ENCODE measurements around the gene ATP5PB.

ATP5PB gene, protein sequence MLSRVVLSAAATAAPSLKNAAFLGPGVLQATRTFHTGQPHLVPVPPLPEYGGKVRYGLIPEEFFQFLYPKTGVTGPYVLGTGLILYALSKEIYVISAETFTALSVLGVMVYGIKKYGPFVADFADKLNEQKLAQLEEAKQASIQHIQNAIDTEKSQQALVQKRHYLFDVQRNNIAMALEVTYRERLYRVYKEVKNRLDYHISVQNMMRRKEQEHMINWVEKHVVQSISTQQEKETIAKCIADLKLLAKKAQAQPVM

DNA sequence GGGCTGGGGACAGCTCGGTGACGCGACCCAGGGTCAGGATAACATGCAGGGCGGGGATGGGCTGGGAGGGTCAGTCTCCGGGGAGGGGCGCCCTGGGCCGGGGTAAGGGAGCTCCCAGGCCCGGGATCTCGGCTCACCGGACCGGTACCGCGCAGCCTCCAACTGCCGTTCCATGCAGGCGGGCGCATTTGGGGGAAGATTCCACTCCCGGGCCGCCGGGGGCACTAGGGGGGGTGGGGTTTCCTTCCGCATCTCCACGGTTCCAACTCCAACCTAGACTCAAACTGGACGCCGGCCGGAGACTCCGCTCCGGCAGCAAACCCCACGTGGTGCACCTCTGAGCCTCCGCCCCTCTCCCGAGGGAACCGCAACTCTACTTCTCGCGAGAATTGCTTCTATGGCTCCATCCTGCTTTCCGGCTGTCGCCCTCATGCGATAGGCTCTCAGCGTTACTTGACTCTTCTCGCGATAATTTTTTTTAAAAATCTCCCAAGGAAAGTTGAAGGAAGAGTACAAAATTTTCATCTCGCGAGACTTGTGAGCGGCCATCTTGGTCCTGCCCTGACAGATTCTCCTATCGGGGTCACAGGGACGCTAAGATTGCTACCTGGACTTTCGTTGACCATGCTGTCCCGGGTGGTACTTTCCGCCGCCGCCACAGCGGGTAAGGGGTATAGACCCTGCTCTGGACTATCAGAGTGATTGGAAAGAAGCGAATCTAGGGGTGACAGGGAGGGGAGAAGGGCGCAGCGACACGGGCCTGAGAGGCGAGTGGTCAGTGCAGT, at the start of gene ATP5PB, which contains the start of gene WDR77:
Gene ATP5PB (plus strand): TSS at position 547 of the 785 bp plus-strand sequence. CDS start 78 bp downstream, at position 625.
Gene WDR77 (minus strand): TSS at position 339 of the 785 bp plus-strand sequence. CDS start 87 bp downstream, at position 252.
- peak; percentile 95 for DNase-seq (ENCODE audit: low spot score)

DNA sequence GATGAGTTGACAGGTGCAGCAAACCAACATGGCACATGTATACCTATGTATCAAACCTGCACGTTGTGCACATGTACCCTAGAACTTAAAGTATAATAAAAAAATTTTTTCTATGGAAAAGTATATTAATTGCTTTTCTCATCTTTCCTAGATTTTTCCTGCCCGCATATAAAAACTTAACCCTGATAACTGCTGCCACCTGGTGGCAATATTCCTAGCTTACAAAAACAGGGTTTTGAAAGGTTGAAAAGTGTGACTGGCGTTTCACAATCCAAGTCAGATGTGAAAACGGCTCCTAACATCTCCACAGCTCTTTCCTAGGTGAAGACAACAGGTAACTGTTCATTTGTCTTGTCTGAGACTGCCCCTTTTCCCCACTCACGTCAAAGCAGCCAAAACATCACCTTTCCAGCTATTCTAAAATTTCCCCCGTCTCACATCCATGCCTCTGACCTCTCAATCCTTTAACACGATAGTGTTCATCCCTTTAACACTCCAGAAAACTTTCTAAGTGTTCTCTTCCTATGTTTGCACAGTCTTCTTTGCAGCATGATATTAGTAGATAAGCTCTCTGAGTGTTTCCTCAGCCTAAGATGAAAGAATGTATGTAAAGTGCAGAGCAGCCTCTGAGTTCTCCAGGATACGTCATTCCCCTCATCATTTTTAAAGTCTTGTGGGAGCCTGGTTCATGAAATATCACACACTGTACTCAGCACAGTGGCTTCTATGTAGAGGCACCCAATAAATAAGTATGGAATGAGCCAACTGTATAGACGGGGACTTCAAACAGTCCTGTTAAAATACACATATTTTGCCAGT, 49.3 kb upstream of the ATP5PB start:
- peak; percentile 16 for DNase-seq (ENCODE audit: low spot score)

DNA sequence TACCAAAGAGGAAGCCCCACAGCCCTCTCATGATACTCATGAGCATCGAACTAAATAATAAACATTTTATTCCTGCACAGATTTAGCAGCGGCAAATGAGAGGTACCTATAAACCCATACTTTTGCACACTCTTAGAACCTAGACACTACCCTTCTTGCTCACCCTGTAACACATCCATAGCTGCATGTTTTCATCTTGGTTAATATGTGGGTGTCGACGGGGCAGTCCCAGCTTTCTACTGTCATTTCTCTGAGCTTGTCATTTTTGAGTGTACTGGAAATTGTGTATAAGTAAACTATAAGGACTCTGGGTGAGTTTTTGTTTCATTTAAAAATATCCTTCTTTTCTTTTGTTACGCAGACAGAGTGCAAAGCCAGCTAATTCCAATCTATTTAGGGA, 47.2 kb upstream of the ATP5PB start:
- no peak for DNase-seq (ENCODE audit: low spot score)

DNA sequence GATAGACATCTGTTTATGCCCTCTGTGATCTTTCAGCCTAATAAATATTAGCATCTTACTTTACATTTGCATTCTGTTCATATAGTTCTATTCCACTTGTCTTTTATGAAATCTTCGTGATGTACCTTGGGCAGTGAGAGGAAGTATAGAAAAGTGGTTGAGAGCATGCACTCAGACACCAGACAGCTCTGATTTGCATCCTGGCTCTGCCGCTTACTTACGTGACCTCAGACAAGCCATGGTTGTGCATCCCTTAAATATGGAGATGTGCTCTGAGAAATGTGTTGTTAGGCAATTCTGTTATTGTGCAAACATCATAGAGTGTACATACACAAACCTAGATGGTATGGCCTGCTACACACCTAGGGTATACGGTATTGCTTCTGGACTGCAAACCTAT, 44.7 kb upstream of the ATP5PB start:
- DNase-seq (ENCODE audit: low spot score) = no peak

DNA sequence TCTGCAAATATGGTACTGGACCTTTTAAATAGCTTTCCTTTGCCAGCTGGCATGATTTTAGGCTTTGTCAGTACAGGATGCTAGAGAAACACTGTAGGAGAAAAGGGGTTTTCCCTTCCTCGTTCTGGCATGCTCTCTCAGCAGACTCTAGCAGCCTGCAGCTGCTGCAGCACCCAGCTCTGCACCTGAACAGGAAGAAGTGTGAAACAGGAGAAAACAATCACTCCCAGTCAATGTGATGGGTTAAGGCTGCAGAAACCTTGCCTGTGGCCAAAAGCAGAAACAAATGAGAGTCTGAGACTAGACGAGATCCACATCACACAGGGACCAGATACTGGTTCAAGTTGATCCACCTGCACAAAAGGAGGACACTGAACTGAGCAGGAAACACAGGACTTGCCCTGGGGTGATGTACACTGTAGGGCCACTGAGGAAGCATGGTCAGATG, 42.9 kb upstream of the ATP5PB start:
- DNase-seq (ENCODE audit: low spot score) = no peak

DNA sequence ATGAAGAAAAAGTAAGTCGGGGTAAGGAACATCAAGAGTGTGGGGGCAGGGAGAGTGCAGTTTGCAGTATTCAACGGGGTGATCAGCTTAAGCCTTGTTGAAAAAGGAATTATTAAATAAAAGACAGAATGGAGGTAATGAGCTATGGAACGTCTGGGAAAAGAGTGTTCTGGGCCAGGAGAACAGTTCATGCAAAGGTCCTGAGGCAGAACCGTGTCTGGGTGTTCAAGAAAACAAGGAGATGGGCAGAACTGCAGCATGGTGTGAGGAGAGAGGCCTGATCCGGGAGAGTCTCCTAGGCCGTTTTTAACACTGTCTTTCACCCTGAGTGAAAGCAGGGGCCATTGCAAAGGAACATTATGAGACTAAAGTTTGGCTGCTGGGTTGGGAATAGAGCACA, 42.0 kb upstream of the ATP5PB start:
- DNase-seq (ENCODE audit: low spot score) = no peak

DNA sequence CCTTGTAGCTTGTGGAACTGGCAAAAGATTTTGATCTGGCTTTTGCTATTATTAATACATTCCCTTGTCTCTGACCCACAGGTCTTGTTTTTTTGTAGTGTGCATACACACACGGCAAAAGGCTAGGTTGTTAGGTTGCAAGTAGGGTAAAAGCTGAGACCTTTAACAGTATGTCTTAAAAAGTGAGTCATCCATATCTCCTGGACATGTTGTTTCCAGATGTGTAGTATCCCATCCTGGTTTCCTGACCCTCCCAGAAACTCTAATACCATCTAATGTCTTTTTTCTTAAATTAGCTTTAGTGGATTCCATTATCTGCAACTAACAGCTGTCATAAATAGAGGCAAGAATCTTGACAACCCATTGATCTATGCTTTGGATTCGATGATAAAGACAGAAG, 36.4 kb upstream of the ATP5PB start:
- no peak for DNase-seq (ENCODE audit: low spot score)

DNA sequence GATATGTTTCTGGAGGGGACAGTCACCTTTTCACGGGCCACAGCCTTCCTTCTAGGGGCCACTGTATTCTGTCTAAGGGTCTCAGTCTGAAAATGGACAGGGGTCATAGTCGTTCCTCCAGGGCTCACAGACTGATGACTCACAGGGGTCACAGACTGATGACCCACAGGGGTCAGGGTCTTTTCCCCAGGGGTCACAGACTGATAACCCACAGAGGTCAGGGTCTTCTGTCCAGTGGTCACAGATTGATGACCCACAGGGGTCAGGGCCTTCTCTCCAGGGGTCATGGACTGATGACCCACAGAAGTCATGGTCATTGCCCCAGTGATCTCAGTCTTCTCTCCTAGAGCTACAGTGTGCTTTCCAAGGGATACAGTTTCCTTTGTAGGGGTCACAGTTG, 34.5 kb upstream of the ATP5PB start:
- no peak for DNase-seq (ENCODE audit: low spot score)

DNA sequence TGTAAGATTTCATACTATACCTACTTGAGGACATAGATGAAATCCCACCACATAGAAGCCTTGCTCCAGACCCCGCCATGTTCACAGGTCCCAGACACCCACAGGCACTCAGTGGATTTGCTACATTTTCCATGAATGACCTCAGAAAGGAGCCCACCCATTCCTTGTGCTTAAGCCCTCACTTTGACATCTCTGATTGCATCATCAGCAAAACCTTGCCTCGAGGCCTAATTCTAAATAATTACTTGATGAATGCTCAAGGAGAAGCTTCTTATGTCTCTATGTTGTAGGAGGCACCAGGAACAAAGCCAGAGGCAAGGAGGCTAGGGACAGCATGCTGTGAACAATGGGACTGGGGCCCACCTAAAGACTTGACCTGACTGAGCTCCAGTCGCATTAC, 33.8 kb upstream of the ATP5PB start:
- DNase-seq (ENCODE audit: low spot score) = no peak

DNA sequence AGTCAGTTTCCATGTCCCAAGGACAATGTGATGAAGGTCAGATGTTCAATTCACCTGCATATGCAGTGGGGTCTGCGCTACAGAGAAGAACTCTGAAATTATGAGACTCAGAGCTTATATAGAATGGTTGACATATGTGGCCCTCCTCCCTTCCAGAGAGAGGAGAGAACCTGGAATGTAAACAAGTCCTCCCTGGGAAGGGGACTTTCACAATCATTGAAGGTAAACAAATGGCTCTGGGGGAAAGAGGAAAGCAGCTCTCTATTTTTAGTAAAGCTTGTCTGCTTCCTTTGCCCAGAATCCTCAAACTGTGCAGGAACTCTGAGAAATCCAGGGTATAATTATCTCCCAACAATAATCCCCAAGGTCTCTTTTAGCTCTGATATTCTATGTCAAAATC, 31.5 kb upstream of the ATP5PB start:
- DNase-seq (ENCODE audit: low spot score) = no peak

DNA sequence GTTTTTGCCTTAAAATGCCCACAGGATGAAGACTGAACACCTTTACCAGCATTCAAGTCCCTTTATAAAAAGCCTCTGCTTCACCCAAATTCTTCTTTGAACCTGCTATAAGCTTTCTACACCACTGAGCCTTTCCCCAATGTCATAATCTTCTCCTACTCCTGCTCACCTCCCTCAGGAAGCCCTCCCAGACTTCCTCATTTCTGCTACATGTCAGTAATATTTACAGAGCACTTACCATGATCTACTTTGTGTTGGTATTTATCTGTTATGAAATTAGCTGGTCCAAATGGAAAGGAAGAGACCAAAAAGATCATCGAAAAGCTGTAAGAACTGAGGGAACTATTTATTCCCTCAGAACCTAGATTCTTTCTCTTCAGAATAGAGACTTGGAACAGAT, 30.2 kb upstream of the ATP5PB start:
- no peak for DNase-seq (ENCODE audit: low spot score)

DNA sequence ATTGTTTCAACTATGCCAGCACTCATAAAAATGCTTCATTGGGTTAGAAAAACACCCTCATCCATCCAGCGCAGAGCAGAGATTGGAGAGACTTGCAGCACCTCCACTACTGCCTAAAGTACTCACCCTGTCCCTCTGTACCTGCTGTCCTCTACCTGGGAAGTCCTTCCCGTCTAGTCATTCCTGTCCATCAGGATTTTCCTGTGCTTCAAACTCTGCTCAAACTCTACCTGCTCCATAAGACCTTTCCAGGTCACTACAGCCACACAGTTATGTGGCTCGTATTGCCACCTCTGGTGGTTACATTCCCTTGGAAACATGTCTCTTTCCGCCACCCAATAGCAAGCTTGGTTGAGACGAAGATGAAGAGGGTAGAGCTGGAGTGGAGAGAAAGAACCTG, 28.9 kb upstream of the ATP5PB start:
- no peak for DNase-seq (ENCODE audit: low spot score)

DNA sequence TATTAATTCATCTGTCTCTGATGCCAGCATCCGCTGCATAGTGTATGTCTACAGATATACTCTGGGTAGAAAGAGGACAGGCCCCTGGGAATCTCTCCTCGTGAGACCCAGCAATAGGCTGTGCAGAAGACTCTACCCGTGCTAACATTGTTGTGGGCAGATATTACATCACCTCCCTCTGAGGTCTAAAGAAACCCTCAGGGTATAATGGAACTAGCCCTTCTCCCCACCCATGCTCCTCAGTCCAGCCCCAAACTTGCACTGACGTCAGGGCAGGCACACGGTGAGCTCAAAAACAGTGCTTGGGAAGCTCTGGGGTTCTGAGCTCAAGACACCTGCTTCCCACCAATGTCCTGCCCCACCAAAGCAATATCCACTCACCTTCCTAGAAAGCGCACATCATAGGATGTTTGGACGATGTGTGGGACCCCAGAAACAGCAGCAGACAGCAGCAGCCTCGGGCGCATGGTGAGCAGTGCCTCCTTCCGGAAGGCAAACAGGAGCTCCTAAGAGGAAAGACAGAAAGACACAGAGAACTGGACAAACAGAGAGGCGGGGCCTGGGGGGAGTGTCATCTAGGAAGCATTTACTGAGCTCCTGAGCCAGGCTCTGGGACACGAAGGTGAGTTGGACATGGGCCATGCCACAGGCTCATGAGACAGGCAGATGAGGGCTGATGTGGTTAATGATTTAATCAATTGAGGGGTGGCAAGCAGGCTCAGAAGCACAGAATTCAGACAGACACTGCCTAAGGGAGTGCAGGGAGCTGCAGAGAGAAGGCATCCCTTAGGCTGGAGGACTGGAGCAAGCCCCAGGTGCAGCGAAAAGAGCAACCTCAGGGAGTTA, 26.5 kb upstream of the ATP5PB start:
- DNase-seq (ENCODE audit: low spot score) = no peak

DNA sequence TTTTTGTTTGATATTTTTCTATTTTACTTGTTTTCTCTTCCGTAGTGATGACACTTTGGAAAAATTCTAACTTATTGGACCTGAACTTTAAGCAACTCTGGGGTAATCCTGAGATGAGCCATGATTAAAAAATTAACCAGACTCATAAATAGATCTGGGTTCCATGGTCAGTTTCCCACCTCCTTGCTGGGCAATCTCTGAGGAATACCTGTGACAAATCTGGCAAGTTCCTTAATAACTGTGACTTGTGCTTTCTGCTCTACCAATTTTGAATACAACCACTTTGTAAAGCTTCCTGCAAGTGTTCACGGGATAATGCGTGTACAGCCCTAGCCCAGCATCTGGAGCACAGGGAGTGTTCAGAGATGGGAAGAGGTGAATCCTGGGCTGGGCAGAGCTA, 25.0 kb upstream of the ATP5PB start:
- no peak for DNase-seq (ENCODE audit: low spot score)

DNA sequence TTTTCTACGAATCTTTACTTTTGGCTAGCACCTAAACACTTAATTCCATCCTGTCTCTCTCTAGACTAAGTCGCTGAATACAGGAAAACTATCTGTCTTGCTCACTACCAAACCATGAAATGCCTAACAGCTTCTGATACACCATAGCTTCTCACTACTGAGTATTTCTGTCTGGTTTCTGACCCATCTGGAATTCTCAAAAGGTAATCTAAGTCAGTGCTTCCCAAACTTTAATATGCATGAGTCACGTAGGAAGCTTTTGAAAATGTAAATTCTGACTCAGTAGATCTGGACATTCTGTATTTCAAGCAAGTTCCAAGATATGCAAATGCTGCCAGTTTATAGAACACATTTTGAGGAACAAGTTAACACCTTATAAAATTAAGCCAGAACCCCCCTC, 12.5 kb upstream of the ATP5PB start:
- no peak for DNase-seq (ENCODE audit: low spot score)

DNA sequence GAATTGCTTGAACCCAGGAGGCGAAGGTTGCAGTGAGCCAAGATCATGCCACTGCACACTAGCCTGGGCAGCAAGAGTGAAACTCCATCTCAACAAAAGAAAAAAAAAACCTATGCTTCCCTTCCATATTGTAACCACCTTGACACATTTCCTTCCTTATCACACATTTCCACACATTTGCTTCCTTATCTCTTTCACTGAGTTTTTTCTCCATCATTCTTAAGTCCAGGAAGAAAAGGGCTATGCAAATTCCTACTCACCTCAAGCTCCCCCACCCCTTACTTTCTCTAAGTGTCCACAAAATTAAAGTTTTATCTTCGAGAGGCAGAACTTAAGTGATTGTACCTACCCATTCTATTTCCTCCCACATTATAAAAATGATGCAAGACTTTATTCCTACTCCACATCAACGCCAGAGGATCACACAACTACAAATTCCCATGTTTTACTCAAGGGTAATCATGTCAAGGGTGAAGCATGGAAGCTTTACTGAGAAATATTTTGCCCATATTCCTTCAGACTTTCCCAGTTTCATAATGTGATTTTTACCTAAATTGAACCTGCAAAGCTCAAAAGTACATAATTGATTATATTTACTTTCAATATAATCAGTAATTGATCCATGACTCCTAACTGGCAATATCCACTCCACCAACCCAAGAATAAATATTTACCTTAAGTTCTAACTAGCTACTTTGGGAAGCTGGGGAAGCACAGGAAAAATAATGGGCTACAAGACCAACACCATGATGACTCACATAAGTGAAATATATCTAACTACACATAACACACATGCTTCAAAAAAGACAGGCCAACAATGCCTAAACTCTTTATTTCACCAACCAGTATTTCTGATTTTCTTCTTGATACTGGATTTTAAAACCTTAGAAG, 9.6 kb upstream of the ATP5PB start:
- DNase-seq (ENCODE audit: low spot score) = no peak

DNA sequence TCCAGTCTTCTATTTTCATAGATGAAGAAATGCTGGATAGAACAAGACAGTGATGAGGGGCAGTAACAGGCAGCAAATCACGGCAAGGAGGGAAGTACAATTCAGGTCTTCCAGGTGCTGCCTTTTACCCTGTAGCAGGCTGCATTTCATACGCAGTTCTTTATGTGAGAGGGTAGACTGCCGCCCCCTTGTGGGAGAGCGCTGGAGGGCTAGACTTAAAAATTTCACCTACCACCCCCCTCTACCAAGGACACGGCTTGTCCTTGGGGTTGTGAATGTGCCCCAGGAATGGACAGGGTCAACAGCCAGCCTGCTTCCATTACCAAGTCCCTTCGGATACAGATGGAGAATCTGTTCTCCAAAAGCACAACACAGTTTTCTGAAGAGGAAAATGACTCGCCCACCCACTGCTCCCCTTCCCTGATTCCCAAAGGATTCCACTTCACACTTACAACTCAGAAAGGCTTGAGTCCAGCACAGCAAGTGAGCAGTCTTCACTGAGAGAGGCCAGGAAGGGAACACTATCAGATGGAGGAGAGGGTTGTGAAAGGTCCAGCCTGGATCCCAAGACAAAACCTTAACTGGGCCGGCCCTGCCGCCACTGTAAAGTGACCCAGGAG, 7.6 kb upstream of the ATP5PB start:
- DNase-seq (ENCODE audit: low spot score) = no peak

DNA sequence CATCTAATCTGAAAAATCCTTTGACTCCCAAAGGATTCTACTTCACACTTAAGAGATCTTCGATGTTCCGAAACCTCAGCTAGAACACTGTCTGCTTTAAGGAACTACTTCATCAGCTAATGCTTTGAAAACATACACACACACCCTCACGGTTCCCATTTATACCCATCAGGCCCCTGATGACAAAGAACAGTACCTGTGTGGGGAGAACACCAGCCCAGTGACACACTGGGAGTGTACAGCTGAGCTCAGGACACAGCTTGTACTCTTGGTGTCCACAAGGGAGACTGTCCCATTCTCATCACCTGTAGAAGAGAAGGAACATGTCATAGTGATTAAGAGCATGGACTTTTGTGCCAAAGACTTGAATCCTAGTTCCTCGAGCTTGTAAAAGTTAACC, 6.8 kb upstream of the ATP5PB start:
- no peak for DNase-seq (ENCODE audit: low spot score)

DNA sequence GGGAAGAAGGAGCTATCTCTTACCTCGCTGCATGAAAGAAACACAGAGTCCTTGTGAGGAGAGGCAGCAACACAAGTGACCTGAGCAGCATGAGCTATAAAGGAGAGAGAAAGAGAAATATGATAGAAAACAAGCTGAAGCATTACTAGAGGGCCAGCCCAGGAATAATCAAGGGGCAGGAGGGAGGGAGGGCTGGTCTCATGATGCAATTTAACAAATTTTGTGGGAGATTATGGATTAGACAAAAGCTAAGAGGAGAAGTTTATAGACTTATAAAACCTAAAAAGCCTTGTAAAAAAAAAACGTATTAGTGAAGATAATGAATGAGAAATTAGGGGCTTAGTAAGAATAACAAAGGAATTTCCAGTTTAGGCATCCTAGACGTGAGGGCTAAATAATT, 5.2 kb upstream of the ATP5PB start:
- no peak for DNase-seq (ENCODE audit: low spot score)

DNA sequence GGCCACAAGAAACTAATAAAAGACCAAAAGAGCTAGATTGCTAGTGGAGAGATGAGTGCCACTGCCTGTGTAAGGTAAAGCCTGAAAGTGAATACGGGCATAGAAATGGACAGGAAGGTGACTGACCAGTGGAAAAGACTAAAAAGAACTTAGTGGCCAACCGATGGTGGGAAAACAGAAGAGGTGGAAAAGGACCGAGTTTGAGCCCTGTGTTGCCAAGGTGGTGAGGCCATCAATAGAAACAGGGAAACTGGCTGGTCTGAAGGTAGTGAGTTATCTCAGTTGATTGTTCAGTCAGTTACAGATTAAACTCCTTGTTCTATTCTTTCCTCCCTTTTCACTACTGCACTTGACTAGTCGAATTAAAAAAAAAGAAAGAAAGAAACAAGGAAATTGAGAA, 2.7 kb upstream of the ATP5PB start:
- DNase-seq (ENCODE audit: low spot score) = no peak

Data from hepatic stellate cell (primary cell).